HepG2 (cell line): ENCODE data around the gene PHF13. TPM values are rescaled to one million over a fixed set of nuclear protein-coding genes. Genes with fewer than 3 reads are reported as not detected.

ENCODE experiments used
- BORCS8-MEF2B ChIP-seq: sonication (generic); formaldehyde crosslinking; IDR thresholded peaks from 2 replicates; pipeline ENCODE4 v1.8.0; 2022; ENCODE audit warnings: mild to moderate bottlenecking, missing genetic modification reagents
- CCAR2 ChIP-seq: fragments of 200-400 bp; formaldehyde crosslinking; optimal IDR thresholded peaks from 2 replicates; pipeline ENCODE3; 2018; ENCODE audit warnings: low read depth, mild to moderate bottlenecking, low read length, moderate library complexity
- CHCHD3 ChIP-seq: sonication (generic); formaldehyde crosslinking; IDR thresholded peaks from 2 replicates; pipeline ENCODE4 v1.8.0; 2022; ENCODE audit warnings: mild to moderate bottlenecking, missing genetic modification reagents, moderate library complexity
- EZH2 ChIP-seq: conservative IDR thresholded peaks from 2 replicates; pipeline ENCODE4 v1.6.1; 2012; ENCODE audit warnings: mild to moderate bottlenecking, low read depth, low read length, moderate library complexity
- MAFF ChIP-seq: IDR thresholded peaks from 2 replicates; pipeline ENCODE4 v1.6.1; 2011; ENCODE audit warnings: low read depth, low read length, improper control_type of control experiment
- NBN ChIP-seq: fragments of 450-650 bp; conservative IDR thresholded peaks from 2 replicates; pipeline ENCODE4 v1.6.1; 2017
- PHF5A ChIP-seq: IDR thresholded peaks from one replicate; pipeline ENCODE4 v1.6.1; 2018; ENCODE audit warnings: low read depth, missing genetic modification reagents; ENCODE audit not compliant: unreplicated experiment
- RBM22 ChIP-seq: fragments of 200-400 bp; formaldehyde crosslinking; optimal IDR thresholded peaks from 2 replicates; pipeline ENCODE3; 2017; ENCODE audit warnings: mild to moderate bottlenecking, low read length, moderate library complexity
- REL ChIP-seq: sonication (generic); formaldehyde crosslinking; conservative IDR thresholded peaks from 2 replicates; pipeline ENCODE4 v1.8.0; 2022; ENCODE audit warnings: mild to moderate bottlenecking, missing genetic modification reagents, moderate library complexity
- SP140L ChIP-seq: sonication (generic); formaldehyde crosslinking; IDR thresholded peaks from 2 replicates; pipeline ENCODE4 v1.4.0; 2020; ENCODE audit warnings: missing genetic modification reagents, borderline replicate concordance
- ZNF552 ChIP-seq: sonication (generic); formaldehyde crosslinking; IDR thresholded peaks from 2 replicates; pipeline ENCODE4 v1.9.0; 2022; ENCODE audit warnings: missing genetic modification reagents, mild to moderate bottlenecking, borderline replicate concordance
- ZSCAN12 ChIP-seq: sonication (generic); formaldehyde crosslinking; IDR thresholded peaks from 2 replicates; pipeline ENCODE4 v1.9.0; 2021; ENCODE audit warnings: mild to moderate bottlenecking, missing genetic modification reagents
- polyA plus RNA-seq, 8 experiments: library from polyadenylated mRNA; depleted of rRNA in 3 of 8; stranded (reverse) in 7 of 8; unstranded in 1 of 8; fragments of >200 nt; fragmentation: Illumina TruSeq in 4 of 8; extraction: Trizol in 4 of 8; gene quantifications; 2 replicates each; pipeline versions ENCODE4 v1.2.1 to v1.2.3, GENCODE V29; 2011 to 2016; ENCODE audit warnings: low read depth in 4 of 8, missing spikeins in 1 of 8, mixed read lengths in 1 of 8; ENCODE audit not compliant: insufficient read depth in 1 of 8
- total RNA-seq, 5 experiments: library from RNA; depleted of rRNA; stranded (reverse); fragments of >200 nt; fragmentation: Illumina TruSeq; extraction: Trizol; gene quantifications; 2 replicates each; pipeline ENCODE4 v1.2.3, GENCODE V29; 2016; ENCODE audit warnings: low read depth in 1 of 5
- TF ChIP-seq, protein P1 (sequence below): sonication (generic); formaldehyde crosslinking; IDR thresholded peaks from 2 replicates; pipeline ENCODE4 v1.5.1; 2020; ENCODE audit warnings: missing genetic modification reagents, mild to moderate bottlenecking, borderline replicate concordance
- TF ChIP-seq, protein P2 (sequence below): sonication (generic); formaldehyde crosslinking; IDR thresholded peaks from 2 replicates; pipeline ENCODE4 v1.4.0; 2020; ENCODE audit warnings: missing genetic modification reagents; ENCODE audit errors: not compliant biosample characterization
- TF ChIP-seq, protein P3 (sequence below): sonication (generic); formaldehyde crosslinking; IDR thresholded peaks from 2 replicates; pipeline ENCODE4 v1.5.1; 2020; ENCODE audit warnings: mild to moderate bottlenecking, moderate library complexity, missing genetic modification reagents
- TF ChIP-seq, protein P4 (sequence below): sonication (generic); formaldehyde crosslinking; IDR thresholded peaks from 2 replicates; pipeline ENCODE4 v1.4.0; 2020; ENCODE audit warnings: missing genetic modification reagents, low read depth, mild to moderate bottlenecking, borderline replicate concordance
- TF ChIP-seq, protein P5 (sequence below): sonication (generic); formaldehyde crosslinking; IDR thresholded peaks from 2 replicates; pipeline ENCODE4 v1.4.0; 2020; ENCODE audit warnings: mild to moderate bottlenecking, low read depth, missing genetic modification reagents

Gene PHF13
- total and polyA plus RNA-seq, 2 of the 13 experiments (the other 11 are each of a cell fraction or from before 2014, with no cell fraction given), result 4.7 to 7.4 TPM

DNA sequence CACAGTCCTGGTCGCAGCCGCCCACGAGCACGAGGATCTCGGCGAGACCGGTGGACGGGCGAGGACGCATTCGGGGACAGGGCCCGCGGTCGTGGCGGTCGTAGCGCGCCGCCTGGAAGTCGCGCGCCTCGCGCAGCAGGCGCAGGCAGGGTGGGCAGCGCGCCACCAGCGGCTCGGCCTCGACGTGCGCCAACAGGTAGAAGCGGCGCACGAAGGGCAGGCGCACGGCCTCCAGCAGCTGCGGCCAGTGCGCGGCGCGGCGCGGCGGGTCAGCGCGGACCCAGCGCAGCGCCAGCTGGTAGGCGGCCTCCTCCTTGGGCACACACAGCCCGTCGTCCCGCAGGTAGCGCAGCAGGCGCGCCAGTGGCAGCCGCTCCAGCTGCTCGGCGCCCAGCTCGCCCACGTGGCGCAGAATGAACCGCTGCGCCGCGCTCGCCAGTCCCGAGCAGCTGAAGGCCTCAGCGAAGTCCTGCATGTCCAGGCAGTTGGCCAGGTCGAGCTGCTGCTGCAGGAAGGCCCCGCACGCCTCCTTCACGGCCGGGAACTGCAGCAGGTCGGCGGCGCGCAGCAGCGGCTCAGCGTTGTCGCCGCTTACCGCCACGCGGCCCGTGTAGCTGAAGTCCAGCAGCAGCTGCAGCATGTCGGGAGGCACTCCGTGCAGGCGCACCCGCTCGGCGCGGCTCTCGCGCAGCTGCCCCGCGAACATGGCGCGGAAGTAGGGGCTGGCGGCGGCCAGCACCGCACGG, 11.4 kb upstream of the PHF13 start (continued):
- no peak for TF ChIP-seq NBN
- no peak for TF ChIP-seq ZSCAN12 (CRISPR knock-in tag)
- TF ChIP-seq REL (CRISPR knock-in tag), result no peak
- TF ChIP-seq EZH2, result no peak
- no peak for TF ChIP-seq PHF5A (CRISPR knock-in tag)
- no peak for TF ChIP-seq MAFF
- no peak for TF ChIP-seq CCAR2
- TF ChIP-seq SP140L (CRISPR knock-in tag), result no peak
- TF ChIP-seq, protein P1, sequence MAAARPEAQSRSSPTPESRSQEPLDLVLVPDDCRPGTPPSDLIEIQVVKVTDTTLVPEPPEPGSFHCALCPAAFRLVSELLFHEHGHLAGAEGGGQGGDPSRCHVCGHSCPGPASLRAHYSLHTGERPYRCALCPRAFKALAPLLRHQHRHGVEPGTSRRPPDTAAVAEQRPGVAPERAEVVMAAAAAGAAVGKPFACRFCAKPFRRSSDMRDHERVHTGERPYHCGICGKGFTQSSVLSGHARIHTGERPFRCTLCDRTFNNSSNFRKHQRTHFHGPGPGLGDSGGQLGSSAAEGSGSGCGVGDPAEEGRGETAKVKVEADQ (CRISPR knock-in tag), result no peak
- TF ChIP-seq BORCS8-MEF2B (CRISPR knock-in tag), result peak; percentile 19; the same call in 1 of the 2 replicates
- TF ChIP-seq, protein P2, sequence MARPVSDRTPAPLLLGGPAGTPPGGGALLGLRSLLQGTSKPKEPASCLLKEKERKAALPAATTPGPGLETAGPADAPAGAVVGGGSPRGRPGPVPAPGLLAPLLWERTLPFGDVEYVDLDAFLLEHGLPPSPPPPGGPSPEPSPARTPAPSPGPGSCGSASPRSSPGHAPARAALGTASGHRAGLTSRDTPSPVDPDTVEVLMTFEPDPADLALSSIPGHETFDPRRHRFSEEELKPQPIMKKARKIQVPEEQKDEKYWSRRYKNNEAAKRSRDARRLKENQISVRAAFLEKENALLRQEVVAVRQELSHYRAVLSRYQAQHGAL (CRISPR knock-in tag), result peak; percentile 66
- TF ChIP-seq, protein P3, sequence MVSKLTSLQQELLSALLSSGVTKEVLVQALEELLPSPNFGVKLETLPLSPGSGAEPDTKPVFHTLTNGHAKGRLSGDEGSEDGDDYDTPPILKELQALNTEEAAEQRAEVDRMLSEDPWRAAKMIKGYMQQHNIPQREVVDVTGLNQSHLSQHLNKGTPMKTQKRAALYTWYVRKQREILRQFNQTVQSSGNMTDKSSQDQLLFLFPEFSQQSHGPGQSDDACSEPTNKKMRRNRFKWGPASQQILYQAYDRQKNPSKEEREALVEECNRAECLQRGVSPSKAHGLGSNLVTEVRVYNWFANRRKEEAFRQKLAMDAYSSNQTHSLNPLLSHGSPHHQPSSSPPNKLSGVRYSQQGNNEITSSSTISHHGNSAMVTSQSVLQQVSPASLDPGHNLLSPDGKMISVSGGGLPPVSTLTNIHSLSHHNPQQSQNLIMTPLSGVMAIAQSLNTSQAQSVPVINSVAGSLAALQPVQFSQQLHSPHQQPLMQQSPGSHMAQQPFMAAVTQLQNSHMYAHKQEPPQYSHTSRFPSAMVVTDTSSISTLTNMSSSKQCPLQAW (CRISPR knock-in tag), result no peak
- TF ChIP-seq, protein P4, sequence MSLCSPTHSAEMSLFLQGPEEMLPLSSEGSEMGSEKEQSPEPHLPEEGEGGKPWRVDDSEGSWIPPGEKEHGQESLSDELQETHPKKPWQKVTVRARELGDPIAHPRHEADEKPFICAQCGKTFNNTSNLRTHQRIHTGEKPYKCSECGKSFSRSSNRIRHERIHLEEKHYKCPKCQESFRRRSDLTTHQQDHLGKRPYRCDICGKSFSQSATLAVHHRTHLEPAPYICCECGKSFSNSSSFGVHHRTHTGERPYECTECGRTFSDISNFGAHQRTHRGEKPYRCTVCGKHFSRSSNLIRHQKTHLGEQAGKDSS, result 0 out of 2 replicates have a peak, but pooled peaks have one; percentile 32
- peak; percentile 73; the same call in 1 of the 2 replicates for TF ChIP-seq CHCHD3
- no peak for TF ChIP-seq RBM22
- TF ChIP-seq, protein P5, sequence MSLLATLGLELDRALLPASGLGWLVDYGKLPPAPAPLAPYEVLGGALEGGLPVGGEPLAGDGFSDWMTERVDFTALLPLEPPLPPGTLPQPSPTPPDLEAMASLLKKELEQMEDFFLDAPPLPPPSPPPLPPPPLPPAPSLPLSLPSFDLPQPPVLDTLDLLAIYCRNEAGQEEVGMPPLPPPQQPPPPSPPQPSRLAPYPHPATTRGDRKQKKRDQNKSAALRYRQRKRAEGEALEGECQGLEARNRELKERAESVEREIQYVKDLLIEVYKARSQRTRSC (CRISPR knock-in tag), result no peak
- TF ChIP-seq ZNF552, result no peak
